ENCODE data around the gene FEZF2. TPM values are rescaled to one million over a fixed set of nuclear protein-coding genes. Genes with fewer than 3 reads are reported as not detected.
A peak's percentile ranks its signal among the peaks of the same experiment; 100 is the strongest.

Gene FEZF2
- polyA plus RNA-seq, 2 of the 4 experiments (the other 2 are of a cell fraction), result not detected

- TF ChIP-seq, protein P1, sequence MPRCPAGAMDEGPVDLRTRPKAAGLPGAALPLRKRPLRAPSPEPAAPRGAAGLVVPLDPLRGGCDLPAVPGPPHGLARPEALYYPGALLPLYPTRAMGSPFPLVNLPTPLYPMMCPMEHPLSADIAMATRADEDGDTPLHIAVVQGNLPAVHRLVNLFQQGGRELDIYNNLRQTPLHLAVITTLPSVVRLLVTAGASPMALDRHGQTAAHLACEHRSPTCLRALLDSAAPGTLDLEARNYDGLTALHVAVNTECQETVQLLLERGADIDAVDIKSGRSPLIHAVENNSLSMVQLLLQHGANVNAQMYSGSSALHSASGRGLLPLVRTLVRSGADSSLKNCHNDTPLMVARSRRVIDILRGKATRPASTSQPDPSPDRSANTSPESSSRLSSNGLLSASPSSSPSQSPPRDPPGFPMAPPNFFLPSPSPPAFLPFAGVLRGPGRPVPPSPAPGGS (IDR thresholded peaks at IDR 0.05), result no peak
- TF ChIP-seq MAZ (IDR thresholded peaks at IDR 0.05; ENCODE audit: borderline replicate concordance, low read depth, low read length), result no peak
- TF ChIP-seq BHLHE40 (IDR thresholded peaks at IDR 0.05; ENCODE audit: low read depth, low read length), result no peak
- TF ChIP-seq ESRRA (IDR thresholded peaks at IDR 0.05; ENCODE audit: borderline replicate concordance, low read length), result no peak
- no peak for TF ChIP-seq RAD21 (conservative IDR thresholded peaks at IDR 0.05 in 1 of 2, IDR thresholded peaks at IDR 0.05 in 1 of 2)
- TF ChIP-seq, protein P2, sequence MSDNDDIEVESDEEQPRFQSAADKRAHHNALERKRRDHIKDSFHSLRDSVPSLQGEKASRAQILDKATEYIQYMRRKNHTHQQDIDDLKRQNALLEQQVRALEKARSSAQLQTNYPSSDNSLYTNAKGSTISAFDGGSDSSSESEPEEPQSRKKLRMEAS (IDR thresholded peaks at IDR 0.05), result no peak
These were observed 43.4 kb downstream of the FEZF2 start (continued) for GRCh38 chr3:62329971-62330370.

- FAIRE-seq, result no peak
- WGBS (ENCODE audit: missing lambda C conversion rate), result 31% methylated on average over 6 of the region's 8 CpGs
- no peak; a peak in 2 of 6 replicates for ATAC-seq
- H3K4me3 ChIP-seq, result no peak overlapping the region
- CTCF ChIA-PET, result interaction anchor here (0.7 kb wide), 1 partner anchor 718 kb away, joined by 3 read pairs; no protein-coding TSS in a partner anchor
- TF ChIP-seq RARB (CRISPR knock-in tag; IDR thresholded peaks at IDR 0.05) (no peak), ESRRA (IDR thresholded peaks at IDR 0.05; ENCODE audit: borderline replicate concordance, low read length) (no peak), JUN (IDR thresholded peaks at IDR 0.05) (no peak), SREBF2 (IDR thresholded peaks at IDR 0.05) (no peak), BHLHE40 (IDR thresholded peaks at IDR 0.05; ENCODE audit: low read depth, low read length) (no peak), POLR2A (IDR thresholded peaks at IDR 0.05; ENCODE audit: low read length) (no peak), HOXA7 (CRISPR knock-in tag; IDR thresholded peaks at IDR 0.05) (no peak), NR3C1 (IDR thresholded peaks at IDR 0.05) (no peak)
- H3K4me2 ChIP-seq, result no peak overlapping the region
- POLR2A ChIA-PET, result no interaction called here
- no peak overlapping the region for H3K27ac ChIP-seq
- 0 out of 3 replicates have a peak, but pooled peaks cover 4% of the 10 kb centered on the region for H3K4me1 ChIP-seq
- no peaks in the 10 kb centered on the region for H3K9me3 ChIP-seq
- peak in 1 of 2 experiments; percentile 18 for DNase-seq (ENCODE audit: low read depth in 1 of 2, low spot score in 1 of 2)
These were observed 47.5 kb downstream of the FEZF2 start for GRCh38 chr3:62325896-62326295.

DNA sequence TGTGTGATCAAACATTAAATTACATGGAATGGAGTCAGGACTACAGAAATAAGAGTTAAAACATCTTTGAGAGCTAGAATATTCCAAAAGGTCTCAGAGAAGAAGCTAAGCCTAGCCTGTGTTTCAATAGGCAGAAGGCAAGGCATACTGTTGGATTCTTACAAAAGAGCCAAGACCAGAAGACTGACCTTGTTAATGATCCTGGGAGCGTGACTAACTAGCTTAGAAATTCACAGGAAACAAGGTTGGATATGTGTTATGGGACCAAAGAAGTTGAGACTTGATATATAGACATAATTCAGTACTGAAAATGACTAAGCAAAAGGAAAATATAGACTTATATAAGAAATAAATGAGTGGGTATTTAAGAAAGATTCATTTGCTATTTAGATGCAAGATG lies 50.1 kb downstream of the FEZF2 start:
- no peaks in the 10 kb centered on the region for H3K9me3 ChIP-seq
- CTCF ChIA-PET, result no interaction called here
- H3K4me1 ChIP-seq, result 0 out of 3 replicates have a peak, but pooled peaks cover 4% of the 10 kb centered on the region
- DNase-seq (ENCODE audit: low read depth in 1 of 2, low spot score in 1 of 2) (no peak), FAIRE-seq (no peak), ATAC-seq (no peak)
- WGBS (ENCODE audit: missing lambda C conversion rate), result 95% methylated on average over 1 of the region's 1 CpG
- POLR2A ChIA-PET, result no interaction called here
- H3K4me3 ChIP-seq, result no peak overlapping the region
- no peak overlapping the region for H3K27ac ChIP-seq
- TF ChIP-seq ATOH8 (CRISPR knock-in tag; IDR thresholded peaks at IDR 0.05; ENCODE audit: low read depth), result no peak
- TF ChIP-seq SMC3 (IDR thresholded peaks at IDR 0.05), result no peak
- no peak for TF ChIP-seq MAFK (IDR thresholded peaks at IDR 0.05; ENCODE audit: partially characterized antibody)
- no peak for TF ChIP-seq SREBF2 (IDR thresholded peaks at IDR 0.05)
- TF ChIP-seq RCOR1 (IDR thresholded peaks at IDR 0.05; ENCODE audit: low read depth, low read length), result no peak
- no peak for TF ChIP-seq CBX8 (IDR thresholded peaks at IDR 0.05)
- no peak for TF ChIP-seq KDM1A (IDR thresholded peaks at IDR 0.05; ENCODE audit: low read depth)
- TF ChIP-seq KDM5A (IDR thresholded peaks at IDR 0.05), result no peak
- no peak for TF ChIP-seq NPAS2 (CRISPR knock-in tag; IDR thresholded peaks at IDR 0.05; ENCODE audit: borderline replicate concordance)
- TF ChIP-seq, protein P3, sequence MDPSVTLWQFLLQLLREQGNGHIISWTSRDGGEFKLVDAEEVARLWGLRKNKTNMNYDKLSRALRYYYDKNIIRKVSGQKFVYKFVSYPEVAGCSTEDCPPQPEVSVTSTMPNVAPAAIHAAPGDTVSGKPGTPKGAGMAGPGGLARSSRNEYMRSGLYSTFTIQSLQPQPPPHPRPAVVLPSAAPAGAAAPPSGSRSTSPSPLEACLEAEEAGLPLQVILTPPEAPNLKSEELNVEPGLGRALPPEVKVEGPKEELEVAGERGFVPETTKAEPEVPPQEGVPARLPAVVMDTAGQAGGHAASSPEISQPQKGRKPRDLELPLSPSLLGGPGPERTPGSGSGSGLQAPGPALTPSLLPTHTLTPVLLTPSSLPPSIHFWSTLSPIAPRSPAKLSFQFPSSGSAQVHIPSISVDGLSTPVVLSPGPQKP (IDR thresholded peaks at IDR 0.05; ENCODE audit: low read depth, low read length), result no peak
- no peak for TF ChIP-seq EHMT2 (IDR thresholded peaks at IDR 0.05; ENCODE audit: low read depth)
- TF ChIP-seq NFE2L2 (conservative IDR thresholded peaks at IDR 0.05; ENCODE audit: low read length), result no peak
- no peak for TF ChIP-seq PHF8 (IDR thresholded peaks at IDR 0.05; ENCODE audit: borderline replicate concordance, low read depth)
- TF ChIP-seq ZC3H11A (IDR thresholded peaks at IDR 0.05), result no peak
- TF ChIP-seq RNF2 (IDR thresholded peaks at IDR 0.05; ENCODE audit: borderline replicate concordance, low read depth), result no peak
- TF ChIP-seq REST (IDR thresholded peaks at IDR 0.05), result no peak
- H3K4me2 ChIP-seq, result no peak overlapping the region

All from A549 (cell line).